Type B pancreatic cell (in vitro differentiated cells): ENCODE measurements around the gene LMX1B. TPM values are rescaled to one million over a fixed set of nuclear protein-coding genes. Genes with fewer than 3 reads are reported as not detected.

ENCODE experiments used
- DNase-seq: peaks from one replicate; pipeline ENCODE4 v3.0.0; 2021; ENCODE audit warnings: mixed read lengths; ENCODE audit not compliant: unreplicated experiment; ENCODE audit errors: extremely low spot score
- H3K27ac Mint-ChIP-seq: 2 replicates; pipeline ENCODE4 v1.8.0; 2021; ENCODE audit warnings: mild to moderate bottlenecking, mixed read lengths
- H3K27me3 Mint-ChIP-seq: 2 replicates; pipeline ENCODE4 v1.8.0; 2021; ENCODE audit warnings: mixed read lengths
- H3K36me3 Mint-ChIP-seq: 2 replicates; pipeline ENCODE4 v1.8.0; 2021; ENCODE audit warnings: mixed read lengths
- H3K4me1 Mint-ChIP-seq: one replicate; pipeline ENCODE4 v1.8.0; 2021; ENCODE audit warnings: mixed read lengths; ENCODE audit not compliant: unreplicated experiment
- H3K4me3 Mint-ChIP-seq: 2 replicates; pipeline ENCODE4 v1.8.0; 2021; ENCODE audit warnings: mild to moderate bottlenecking, mixed read lengths
- H3K9me3 Mint-ChIP-seq: 2 replicates; pipeline ENCODE4 v1.8.0; 2021; ENCODE audit warnings: mixed read lengths
- CTCF ChIP-seq: fragments of 200-600 bp; sonication (generic); conservative IDR thresholded peaks from 2 replicates; pipeline ENCODE4 v1.5.0; 2021; ENCODE audit warnings: antibody characterized with exemption, mild to moderate bottlenecking
- total RNA-seq: library from RNA; stranded (reverse); gene quantifications from 2 replicates; pipeline ENCODE4 v1.2.1, GENCODE V29; 2021; ENCODE audit warnings: low replicate concordance

The LMX1B gene
- total RNA-seq, 1 donor from 2014 or later, result 13.6 TPM

- no peak for TF ChIP-seq CTCF
- no peak overlapping the region for H3K4me3 Mint-ChIP-seq
- no peaks in the 10 kb centered on the region for H3K9me3 Mint-ChIP-seq
- H3K4me1 Mint-ChIP-seq, result peaks cover 18% of the 10 kb centered on the region
- H3K36me3 Mint-ChIP-seq, result peaks cover 3% of the 10 kb centered on the region
- no peak overlapping the region for H3K27ac Mint-ChIP-seq
- no peak for DNase-seq
- H3K27me3 Mint-ChIP-seq, result peaks cover 39% of the 10 kb centered on the region
Observed at GRCh38 chr9:126688617-126689016, 74.9 kb downstream of the LMX1B start.

- H3K36me3 Mint-ChIP-seq, result peaks cover 3% of the 10 kb centered on the region
- peaks cover 13% of the 10 kb centered on the region for H3K4me1 Mint-ChIP-seq
- H3K27me3 Mint-ChIP-seq, result peaks cover 33% of the 10 kb centered on the region
- no peak for DNase-seq
- H3K4me3 Mint-ChIP-seq, result no peak overlapping the region
- no peak for TF ChIP-seq CTCF
- no peak overlapping the region for H3K27ac Mint-ChIP-seq
- no peaks in the 10 kb centered on the region for H3K9me3 Mint-ChIP-seq
Observed at GRCh38 chr9:126689027-126689825, 75.5 kb downstream of the LMX1B start.

GRCh38 chr9:126690431-126691051 lies 76.8 kb downstream of the LMX1B start:
- peaks cover 20% of the 10 kb centered on the region for H3K27me3 Mint-ChIP-seq
- no peak overlapping the region for H3K27ac Mint-ChIP-seq
- DNase-seq, result no peak
- peaks cover 13% of the 10 kb centered on the region for H3K4me1 Mint-ChIP-seq
- peak; percentile 88 for TF ChIP-seq CTCF
- H3K4me3 Mint-ChIP-seq, result no peak overlapping the region
- no peaks in the 10 kb centered on the region for H3K9me3 Mint-ChIP-seq
- peaks cover 3% of the 10 kb centered on the region for H3K36me3 Mint-ChIP-seq

- H3K4me3 Mint-ChIP-seq, result no peak overlapping the region
- no peaks in the 10 kb centered on the region for H3K9me3 Mint-ChIP-seq
- peaks cover 3% of the 10 kb centered on the region for H3K36me3 Mint-ChIP-seq
- peaks cover 9% of the 10 kb centered on the region for H3K27me3 Mint-ChIP-seq
- DNase-seq, result no peak
- no peak overlapping the region for H3K27ac Mint-ChIP-seq
- H3K4me1 Mint-ChIP-seq, result peaks cover 13% of the 10 kb centered on the region
- no peak for TF ChIP-seq CTCF
Observed at GRCh38 chr9:126692041-126692758, 78.5 kb downstream of the LMX1B start.

- no peak overlapping the region for H3K4me3 Mint-ChIP-seq
- H3K27ac Mint-ChIP-seq, result no peak overlapping the region
- peaks cover 13% of the 10 kb centered on the region for H3K4me1 Mint-ChIP-seq
- no peaks in the 10 kb centered on the region for H3K9me3 Mint-ChIP-seq
- peaks cover 3% of the 10 kb centered on the region for H3K36me3 Mint-ChIP-seq
- TF ChIP-seq CTCF, result no peak
- H3K27me3 Mint-ChIP-seq, result peaks cover 9% of the 10 kb centered on the region
- DNase-seq, result no peak
Observed at GRCh38 chr9:126692759-126693427, 79.2 kb downstream of the LMX1B start.
